ENCODE measurements around the gene FGFBP1. TPM values are rescaled to one million over a fixed set of nuclear protein-coding genes. Genes with fewer than 3 reads are reported as not detected.

FGFBP1 gene
- total RNA-seq, 1 donor from 2014 or later: not detected

GRCh38 chr4:15936495-15936894, 2.0 kb downstream of the FGFBP1 start:
- H3K9me3 Mint-ChIP-seq (ENCODE audit: low read depth): no peaks in the 10 kb centered on the region
- no peak overlapping the region for H3K27ac Mint-ChIP-seq (ENCODE audit: unreplicated experiment)
- no peak for TF ChIP-seq CTCF (IDR thresholded peaks at IDR 0.05)
- no peaks in the 10 kb centered on the region for H3K36me3 Mint-ChIP-seq (ENCODE audit: low read depth)
- H3K4me3 Mint-ChIP-seq (ENCODE audit: unreplicated experiment): no peak overlapping the region
- no peak for DNase-seq (ENCODE audit: low spot score)
- peaks cover 8% of the 10 kb centered on the region for H3K4me1 Mint-ChIP-seq (ENCODE audit: low read depth)
- no peaks in the 10 kb centered on the region for H3K27me3 Mint-ChIP-seq (ENCODE audit: low read depth)

GRCh38 chr4:15935504-15936402, 2.8 kb downstream of the FGFBP1 start:
- Mint-ChIP-seq H3K9me3 (ENCODE audit: low read depth) (no peaks in the 10 kb centered on the region), H3K36me3 (ENCODE audit: low read depth) (no peaks in the 10 kb centered on the region), H3K27me3 (ENCODE audit: low read depth) (no peaks in the 10 kb centered on the region), H3K4me3 (ENCODE audit: unreplicated experiment) (no peak overlapping the region), H3K27ac (ENCODE audit: unreplicated experiment) (no peak overlapping the region), H3K4me1 (ENCODE audit: low read depth) (peaks cover 8% of the 10 kb centered on the region)
- no peak for DNase-seq (ENCODE audit: low spot score)
- TF ChIP-seq CTCF (IDR thresholded peaks at IDR 0.05): no peak

GRCh38 chr4:15934259-15934658, 4.3 kb downstream of the FGFBP1 start:
- no peaks in the 10 kb centered on the region for H3K9me3 Mint-ChIP-seq (ENCODE audit: low read depth)
- no peaks in the 10 kb centered on the region for H3K27me3 Mint-ChIP-seq (ENCODE audit: low read depth)
- no peak overlapping the region for H3K4me3 Mint-ChIP-seq (ENCODE audit: unreplicated experiment)

GRCh38 chr4:15931451-15932210, 6.9 kb downstream of the FGFBP1 start:
- Mint-ChIP-seq H3K4me3 (ENCODE audit: unreplicated experiment) (no peak overlapping the region), H3K27me3 (ENCODE audit: low read depth) (no peaks in the 10 kb centered on the region), H3K4me1 (ENCODE audit: low read depth) (peaks cover 8% of the 10 kb centered on the region), H3K27ac (ENCODE audit: unreplicated experiment) (no peak overlapping the region), H3K36me3 (ENCODE audit: low read depth) (no peaks in the 10 kb centered on the region), H3K9me3 (ENCODE audit: low read depth) (no peaks in the 10 kb centered on the region)
- TF ChIP-seq CTCF (IDR thresholded peaks at IDR 0.05): no peak
- no peak for DNase-seq (ENCODE audit: low spot score)

More at GRCh38 chr4:15934259-15934658, 4.3 kb downstream of the FGFBP1 start:
- Mint-ChIP-seq H3K27ac (ENCODE audit: unreplicated experiment) (no peak overlapping the region), H3K4me1 (ENCODE audit: low read depth) (peaks cover 8% of the 10 kb centered on the region), H3K36me3 (ENCODE audit: low read depth) (no peaks in the 10 kb centered on the region)
- TF ChIP-seq CTCF (IDR thresholded peaks at IDR 0.05): no peak
- DNase-seq (ENCODE audit: low spot score): no peak

- no peak for DNase-seq (ENCODE audit: low spot score)
- TF ChIP-seq CTCF (IDR thresholded peaks at IDR 0.05): no peak
- Mint-ChIP-seq H3K4me1 (ENCODE audit: low read depth) (peaks cover 2% of the 10 kb centered on the region), H3K9me3 (ENCODE audit: low read depth) (no peaks in the 10 kb centered on the region), H3K4me3 (ENCODE audit: unreplicated experiment) (no peak overlapping the region), H3K27me3 (ENCODE audit: low read depth) (no peaks in the 10 kb centered on the region), H3K27ac (ENCODE audit: unreplicated experiment) (no peak overlapping the region), H3K36me3 (ENCODE audit: low read depth) (no peaks in the 10 kb centered on the region)
These were observed 8.2 kb downstream of the FGFBP1 start for GRCh38 chr4:15930314-15930713.
